Astrocyte of the spinal cord (primary cell): Measurements from ENCODE around the gene TCF7L2.
A peak's percentile ranks its signal among the peaks of the same experiment; 100 is the strongest.

Experiments
- DNase-seq: peaks from one replicate; pipeline ENCODE4 v3.0.0; 2011; ENCODE audit warnings: low read depth, low spot score
- H3K4me3 ChIP-seq: 2 replicates; pipeline ENCODE4 v1.5.1; 2011; ENCODE audit warnings: low read depth, mild to moderate bottlenecking, low read length, moderate library complexity
- CTCF ChIP-seq: IDR thresholded peaks from 2 replicates; pipeline ENCODE4 v1.5.1; 2012; ENCODE audit warnings: low read depth, mild to moderate bottlenecking, low read length, inconsistent platforms
- in situ Hi-C: cut with HindIII; loops from 2 replicates; pipeline ENCODE4 v1.10.0; 2017; ENCODE audit warnings: low sequenced_read_pairs

TCF7L2 gene

DNA sequence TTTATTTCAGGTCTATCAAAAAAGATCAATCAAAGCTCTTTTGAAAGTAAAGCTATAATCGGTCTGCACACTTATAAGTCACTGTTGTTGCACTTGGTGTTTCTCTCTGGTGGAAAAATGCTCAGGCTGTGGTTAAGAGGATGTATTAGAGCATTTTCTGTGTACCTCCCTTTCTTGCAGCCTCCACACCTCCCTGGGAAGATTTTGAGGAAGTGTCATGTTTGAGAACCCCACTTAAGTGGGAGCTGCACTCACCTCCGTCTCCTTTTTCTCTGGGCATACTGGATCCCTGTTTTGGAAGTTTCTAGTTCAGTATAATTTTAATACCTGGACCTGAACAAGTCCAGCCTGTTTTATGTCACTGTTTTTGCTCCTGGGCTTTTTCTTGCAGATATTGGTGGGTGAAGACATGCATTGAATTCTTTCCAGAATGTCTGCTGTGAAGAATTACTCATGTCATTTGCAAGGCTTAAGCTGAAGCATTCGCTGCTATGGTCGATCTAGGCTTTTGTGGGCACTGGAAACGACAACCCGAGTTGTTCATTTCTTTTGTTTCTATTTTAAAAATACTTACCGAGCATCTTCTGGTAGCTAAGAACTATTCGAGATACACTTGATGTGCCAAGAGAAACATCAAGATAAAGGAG lies 36.6 kb downstream of the TCF7L2 start:
- peak; percentile 59 for DNase-seq
- no peak for TF ChIP-seq CTCF
- in situ Hi-C loops, result no loop called here
- no peak overlapping the region for H3K4me3 ChIP-seq

DNA sequence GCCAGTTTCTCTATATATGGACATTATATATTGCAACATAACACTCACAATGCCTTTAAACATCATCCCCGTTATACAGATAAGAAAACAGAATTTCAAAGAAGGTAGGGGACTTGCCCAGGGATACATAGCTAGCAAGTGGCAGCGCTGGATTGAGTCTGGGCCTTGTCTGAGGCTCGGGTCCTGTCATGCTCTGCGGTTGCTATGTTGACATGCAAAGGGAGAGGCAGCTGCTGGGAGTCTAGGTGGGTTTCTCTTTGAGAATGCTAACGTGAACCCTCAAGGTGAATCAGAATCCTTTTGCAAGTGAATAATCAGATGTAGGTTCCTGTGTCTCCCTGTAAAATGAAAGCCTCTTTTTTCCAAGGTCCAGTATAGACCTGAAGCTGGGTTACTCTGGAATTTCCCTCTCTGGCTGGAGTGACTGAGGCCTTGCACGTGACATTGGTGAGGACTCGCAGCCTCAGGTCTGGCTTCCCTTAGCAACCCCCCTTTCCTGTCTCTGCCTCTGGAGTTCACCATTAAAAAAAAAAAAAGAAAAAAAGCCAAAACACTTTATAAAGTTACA lies 38.9 kb downstream of the TCF7L2 start:
- TF ChIP-seq CTCF, result no peak
- no peak overlapping the region for H3K4me3 ChIP-seq
- in situ Hi-C loops, result no loop called here
- DNase-seq, result no peak

DNA sequence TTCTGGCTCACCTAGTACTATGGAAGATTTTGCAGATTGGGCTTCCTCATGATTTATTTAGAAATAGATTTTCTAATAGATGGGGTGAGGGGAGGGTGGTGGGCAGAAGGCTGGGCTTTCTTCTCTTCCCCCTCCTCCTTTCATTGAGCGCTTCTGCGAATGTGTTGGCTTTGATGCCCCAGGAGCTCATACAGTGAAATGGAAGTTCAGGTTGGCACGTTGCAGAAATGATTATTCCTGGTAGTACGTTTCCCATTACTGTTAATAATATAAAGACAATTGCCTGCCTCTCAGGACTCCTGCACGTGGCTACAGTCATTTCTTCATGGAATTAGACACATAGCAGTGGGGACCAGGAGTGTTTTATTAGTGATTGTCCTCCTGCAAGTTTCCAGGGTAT lies 39.8 kb downstream of the TCF7L2 start:
- DNase-seq, result no peak
- in situ Hi-C loops, result no loop called here
- H3K4me3 ChIP-seq, result no peak overlapping the region
- no peak for TF ChIP-seq CTCF

DNA sequence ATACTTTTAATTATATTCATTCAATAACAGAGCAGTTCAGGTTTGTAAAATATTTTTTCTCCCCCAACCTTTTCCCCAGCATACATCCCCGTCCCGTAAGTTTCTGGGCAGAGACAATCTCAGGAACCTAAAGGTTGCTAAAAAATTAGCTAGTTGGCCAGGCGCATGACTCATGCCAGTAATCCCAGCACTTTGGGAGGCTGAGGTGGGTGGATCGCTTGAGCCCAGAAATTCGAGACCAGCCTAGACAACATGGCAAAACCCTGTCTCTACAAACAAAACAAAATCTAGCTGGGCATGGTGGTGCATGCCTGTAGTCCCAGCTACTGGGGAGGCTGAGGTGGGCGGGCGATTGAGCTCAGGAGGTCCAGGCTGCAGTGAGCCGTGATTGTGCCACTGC lies 40.2 kb downstream of the TCF7L2 start:
- in situ Hi-C loops, result no loop called here
- no peak for TF ChIP-seq CTCF
- H3K4me3 ChIP-seq, result no peak overlapping the region
- DNase-seq, result no peak

DNA sequence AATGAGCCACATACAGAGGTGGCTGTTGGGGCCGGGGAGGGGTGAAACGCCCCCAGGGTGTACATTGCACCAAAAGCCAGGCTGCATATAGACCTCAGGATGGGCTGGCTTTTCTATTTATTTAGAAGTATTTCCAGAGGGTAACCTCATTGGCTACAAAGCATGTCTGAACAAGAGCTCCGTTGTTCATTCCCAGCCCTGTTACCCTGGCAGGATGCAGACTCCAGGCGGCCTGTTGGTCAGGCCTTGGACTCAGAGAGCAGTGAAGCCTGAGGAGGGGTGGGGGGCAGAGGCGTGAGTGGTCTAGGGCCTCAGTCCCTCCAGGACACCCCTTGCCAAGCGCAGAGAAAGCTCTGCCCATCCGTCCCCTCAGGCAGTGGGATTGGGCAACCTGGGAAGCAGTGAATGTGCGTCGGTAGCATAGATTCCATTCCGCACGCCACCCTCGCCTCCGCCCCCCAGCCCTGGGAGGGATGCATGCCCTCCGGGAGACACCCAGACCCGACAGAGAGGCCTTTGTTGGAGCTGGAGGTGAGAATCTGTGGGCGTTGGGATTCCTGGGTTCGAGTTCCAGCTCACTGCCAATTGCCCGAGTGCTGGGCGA lies 41.9 kb downstream of the TCF7L2 start:
- no peak overlapping the region for H3K4me3 ChIP-seq
- no peak for TF ChIP-seq CTCF
- in situ Hi-C loops, result no loop called here
- DNase-seq, result no peak

GRCh38 chr10:112996462-112996861 lies 46.4 kb downstream of the TCF7L2 start:
- in situ Hi-C loops, result no loop called here

More at GRCh38 chr10:112996462-112996861, 46.4 kb downstream of the TCF7L2 start:
- H3K4me3 ChIP-seq, result no peak overlapping the region
- no peak for TF ChIP-seq CTCF
- no peak for DNase-seq
